NCI-H128 (cell line): Measurements from ENCODE around the gene CCDC167.

Source experiments
- DNase-seq: peaks from one replicate; lab custom pipeline; 2025; ENCODE audit not compliant: unreplicated experiment; lab: John Stamatoyannopoulos, UW

The CCDC167 gene

GRCh38 chr6:37531026-37531425 is 31.3 kb upstream of the CCDC167 start:
- DNase-seq: no peak

DNA sequence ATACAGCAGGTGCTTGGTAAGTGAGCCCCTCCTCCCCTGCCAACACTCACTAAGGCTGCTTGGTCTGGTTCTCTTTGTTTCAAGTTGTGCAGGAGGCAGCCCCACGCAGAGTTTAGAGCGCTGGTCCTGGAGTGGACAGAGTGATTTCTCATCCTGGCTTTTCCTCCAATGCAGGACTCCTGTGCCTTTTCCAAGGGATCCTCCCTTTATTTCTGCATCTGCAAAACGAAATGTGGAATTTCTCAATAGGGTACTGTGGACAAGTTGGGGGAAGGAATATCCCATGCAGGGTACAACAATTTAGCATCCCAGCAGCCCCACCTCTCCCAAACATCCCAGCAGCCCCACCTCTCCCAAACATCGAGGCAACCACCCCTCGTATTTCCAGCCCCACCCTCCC is 30.6 kb upstream of the CCDC167 start:
- DNase-seq: no peak

- no peak for DNase-seq
Observed at GRCh38 chr6:37528541-37528940, 28.8 kb upstream of the CCDC167 start.

DNA sequence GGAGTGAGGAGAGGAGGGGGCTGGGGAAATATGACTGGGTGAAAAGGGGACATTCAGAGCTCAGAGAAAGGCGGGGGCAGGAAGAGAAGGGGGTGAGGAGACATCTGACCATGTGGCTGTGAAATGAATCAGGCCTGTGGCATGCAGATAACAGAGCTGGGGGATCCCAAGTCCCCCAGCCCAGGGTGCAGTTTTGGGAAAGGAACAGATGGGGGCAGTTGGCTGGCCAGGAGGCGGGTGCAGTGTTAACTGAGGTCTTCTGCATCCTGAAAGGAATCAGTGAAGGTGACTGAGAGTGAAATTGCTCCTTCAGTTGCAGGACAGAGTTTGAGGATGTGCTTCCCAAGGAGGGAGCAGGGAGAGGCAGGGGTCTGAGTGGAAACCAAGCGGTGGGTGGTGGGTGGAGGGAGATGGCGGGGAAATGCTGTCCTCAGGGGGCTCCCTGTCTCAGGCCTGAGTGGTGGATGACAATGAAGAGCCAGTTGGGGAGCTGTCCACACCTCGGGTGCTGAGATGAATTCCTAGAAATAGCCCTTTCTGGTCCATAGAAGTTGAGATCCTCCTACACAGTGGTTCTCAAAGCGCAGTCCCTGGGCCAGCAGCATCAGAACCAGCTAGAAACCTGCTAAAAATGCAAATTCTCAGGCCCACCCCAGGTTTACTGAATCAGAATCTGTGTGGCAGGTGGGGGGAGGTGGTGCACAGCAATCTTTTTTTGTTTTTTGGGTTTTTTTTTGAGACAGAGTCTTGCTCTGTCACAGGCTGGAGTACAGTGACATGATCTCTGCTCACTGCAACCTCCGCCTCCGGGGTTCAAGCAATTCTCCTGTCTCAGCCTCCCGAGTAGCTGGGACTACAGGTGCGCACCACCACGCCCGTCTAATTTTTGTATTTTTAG is 26.0 kb upstream of the CCDC167 start:
- no peak for DNase-seq

GRCh38 chr6:37524970-37525318 is 25.3 kb upstream of the CCDC167 start:
- DNase-seq: no peak

DNA sequence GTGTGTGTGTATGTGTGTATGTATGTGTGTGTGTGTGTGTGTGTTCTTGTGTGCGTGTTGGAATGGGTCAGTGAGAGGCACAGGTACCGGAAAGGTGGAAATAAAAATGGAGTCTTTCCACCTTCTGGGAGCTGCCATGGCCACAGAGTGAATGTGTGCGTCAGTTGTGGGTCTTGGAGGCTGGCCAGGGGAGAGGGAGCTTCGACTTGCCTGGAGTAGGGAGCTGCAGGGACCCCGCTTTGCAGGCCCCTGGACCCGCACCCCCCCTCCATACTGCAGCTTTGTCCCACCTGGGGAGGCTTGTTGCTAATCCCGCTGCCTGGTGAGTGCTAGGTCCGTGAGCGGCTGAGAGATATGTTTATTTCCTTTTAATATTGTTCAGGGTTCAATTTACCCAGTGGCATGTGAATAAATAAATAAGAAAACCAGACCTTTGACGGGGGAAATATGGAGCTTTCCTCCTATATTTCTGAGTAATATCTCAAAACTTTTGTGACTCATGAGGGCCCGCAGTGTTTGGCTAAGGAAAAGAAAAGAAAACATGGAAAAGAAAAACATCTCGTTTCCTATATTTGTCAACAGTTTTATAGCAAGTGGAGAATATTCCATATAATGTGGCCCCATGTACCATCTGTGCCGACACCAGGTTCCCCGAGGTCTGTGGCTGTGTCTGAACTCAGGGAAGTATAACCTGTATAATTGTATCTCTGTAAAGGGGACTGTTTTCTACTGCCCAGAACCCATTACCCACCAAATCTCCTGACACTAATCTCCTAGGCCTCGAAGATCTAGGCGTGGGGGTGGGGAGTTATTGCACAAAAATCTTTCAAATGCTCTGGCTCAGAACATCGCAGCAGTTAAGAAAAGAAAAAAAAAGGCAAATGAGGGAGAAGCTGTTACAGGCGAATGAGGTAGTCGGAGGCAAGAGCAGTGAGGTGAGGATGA is 24.6 kb upstream of the CCDC167 start:
- DNase-seq: no peak

DNA sequence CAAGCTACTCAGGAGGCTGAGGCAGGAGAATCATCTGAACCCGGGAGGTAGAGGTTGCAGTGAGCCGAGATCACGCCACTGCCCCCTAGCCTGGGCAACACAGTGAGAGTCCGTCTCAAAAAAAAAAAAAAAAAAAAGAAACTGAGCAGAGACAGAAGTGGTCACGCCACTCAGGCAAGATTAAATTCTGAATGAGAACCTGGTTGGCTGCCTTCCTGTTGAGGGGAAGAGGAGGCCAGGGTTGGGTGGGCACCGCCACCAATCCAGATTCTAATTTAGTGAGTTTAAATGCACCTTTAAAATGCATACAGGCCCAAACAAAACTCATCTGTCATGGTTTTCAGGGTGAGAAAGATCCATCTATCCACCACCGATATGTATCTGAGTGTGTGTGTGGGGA is 23.7 kb upstream of the CCDC167 start:
- no peak for DNase-seq

- no peak for DNase-seq
Observed at GRCh38 chr6:37522836-37523235, 23.1 kb upstream of the CCDC167 start.

DNA sequence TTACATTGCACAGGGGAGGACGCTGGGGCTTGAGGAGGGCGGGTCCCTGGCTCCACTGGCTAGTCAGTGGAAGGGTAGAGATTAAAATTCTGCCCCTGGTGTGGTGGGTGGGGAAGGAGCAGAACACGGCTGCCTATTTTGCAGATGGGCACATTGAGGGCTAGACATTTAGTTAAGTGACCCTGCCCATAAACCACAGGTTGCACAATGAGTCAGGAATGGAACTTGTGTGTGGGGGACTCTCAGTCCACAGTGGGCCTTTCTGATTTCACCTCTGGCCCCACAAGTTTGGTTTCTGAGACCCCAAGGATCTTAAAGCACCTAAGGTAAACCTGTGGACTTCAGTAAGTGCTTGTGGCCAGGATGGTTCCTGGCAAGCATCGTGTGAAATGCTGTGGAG is 22.0 kb upstream of the CCDC167 start:
- no peak for DNase-seq

DNA sequence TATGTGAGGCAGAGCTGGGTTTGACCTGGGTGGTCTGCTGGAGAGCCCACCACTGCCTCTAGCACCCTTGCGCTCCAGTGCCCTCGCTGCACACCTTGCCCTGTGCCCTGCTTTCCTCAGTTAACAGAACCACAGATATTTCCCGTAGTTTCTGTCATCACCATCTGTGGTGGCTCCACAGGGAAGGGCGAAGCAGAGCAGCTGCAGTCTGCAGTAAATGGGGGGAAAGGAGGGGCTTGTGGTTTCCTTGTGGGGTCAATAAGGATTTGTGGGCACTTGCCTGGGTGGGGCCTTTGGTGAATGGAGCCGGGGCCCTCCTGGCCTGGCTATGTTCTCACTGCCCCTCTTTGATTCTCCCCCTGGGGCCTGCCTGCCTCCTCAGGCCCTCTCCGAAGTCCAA is 21.2 kb upstream of the CCDC167 start:
- DNase-seq: no peak

- DNase-seq: no peak
Observed at GRCh38 chr6:37519461-37519860, 19.8 kb upstream of the CCDC167 start.

GRCh38 chr6:37518116-37518515 is 18.4 kb upstream of the CCDC167 start:
- DNase-seq: no peak

GRCh38 chr6:37517411-37517812 is 17.7 kb upstream of the CCDC167 start:
- no peak for DNase-seq

- DNase-seq: no peak
Observed at GRCh38 chr6:37516920-37517405, 17.3 kb upstream of the CCDC167 start.

- DNase-seq: peak; percentile 54
Observed at GRCh38 chr6:37516076-37516919, 16.6 kb upstream of the CCDC167 start.

DNA sequence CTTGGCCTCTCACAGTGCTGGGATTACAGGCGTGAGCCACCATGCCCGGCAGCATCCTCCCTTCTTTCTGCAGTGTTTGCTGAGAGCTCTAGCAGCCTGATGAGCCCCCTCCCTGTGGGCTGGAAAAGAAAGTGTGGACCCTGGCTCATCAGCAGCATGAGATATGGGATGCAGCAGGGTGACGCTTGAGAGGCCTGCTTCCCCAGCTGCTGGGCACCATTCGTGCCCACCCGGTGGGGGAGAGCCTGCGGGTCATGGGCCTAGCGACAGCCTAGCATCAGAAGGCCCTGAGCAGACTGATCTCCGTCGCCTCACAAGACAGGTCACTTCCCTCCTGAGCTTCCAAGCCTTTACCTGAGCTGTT is 16.0 kb upstream of the CCDC167 start:
- no peak for DNase-seq

GRCh38 chr6:37514837-37515236 is 15.1 kb upstream of the CCDC167 start:
- no peak for DNase-seq

DNA sequence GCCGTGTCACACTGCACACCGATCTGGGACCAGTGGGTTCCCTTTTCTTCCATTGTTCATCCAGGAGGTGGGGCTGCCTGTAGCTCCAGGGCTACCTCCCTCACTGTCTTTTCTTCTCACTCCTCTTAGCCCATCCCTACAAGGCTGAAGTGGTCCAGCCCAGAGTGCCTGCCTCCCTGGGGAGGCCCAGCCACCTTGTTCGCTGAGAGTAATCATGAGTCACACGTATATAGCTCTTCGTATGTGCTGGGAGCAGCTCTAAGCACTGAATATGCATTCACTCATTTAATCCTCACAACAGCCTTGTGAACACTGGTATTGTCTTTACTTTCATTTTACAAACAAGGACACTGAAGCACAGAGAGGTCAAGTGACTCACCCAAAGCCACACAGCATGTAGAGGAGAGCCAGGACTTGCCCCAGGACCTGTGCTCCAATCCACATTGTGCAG is 14.7 kb upstream of the CCDC167 start:
- no peak for DNase-seq

DNA sequence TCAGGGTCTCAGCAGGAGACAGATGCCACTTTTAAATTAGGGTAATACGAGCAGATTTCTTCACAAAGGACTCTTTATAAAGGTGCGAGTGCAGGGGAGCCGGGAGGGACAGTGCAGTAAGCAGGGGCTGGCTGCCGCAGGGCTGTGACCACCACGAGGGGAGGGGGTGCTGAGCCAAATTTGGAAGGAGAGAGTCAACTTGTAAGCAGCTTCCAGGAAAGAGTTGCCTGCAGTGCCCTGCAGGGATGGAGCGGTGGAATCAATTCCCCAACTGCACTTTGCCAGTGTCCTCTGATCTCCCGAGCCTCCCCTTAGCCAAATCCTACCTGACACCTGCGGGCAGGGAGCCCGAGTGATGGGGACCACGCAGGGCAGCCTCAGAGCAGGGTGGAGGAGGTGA is 13.9 kb upstream of the CCDC167 start:
- no peak for DNase-seq

DNA sequence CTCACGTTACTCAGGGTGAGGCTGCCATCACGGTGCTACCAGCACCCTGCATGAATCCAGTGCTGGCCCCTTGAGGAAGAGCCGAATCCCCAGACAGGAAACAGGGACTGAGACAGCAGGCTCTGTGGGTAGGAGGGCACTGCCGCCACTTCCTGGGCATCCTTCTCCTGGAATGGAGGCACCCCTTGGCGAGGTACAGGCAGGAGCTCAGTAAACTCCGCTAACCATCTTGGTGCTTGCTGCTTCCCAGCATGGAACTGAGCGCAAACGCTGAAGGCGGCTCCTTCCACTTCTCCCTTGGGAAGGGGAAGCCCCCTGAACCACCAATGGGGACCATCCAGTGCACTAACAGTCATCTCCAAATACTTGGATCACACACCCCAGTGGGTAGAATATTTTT is 13.5 kb upstream of the CCDC167 start:
- no peak for DNase-seq

GRCh38 chr6:37512400-37513011 is 12.8 kb upstream of the CCDC167 start:
- no peak for DNase-seq
